GM12801 (cell line): ENCODE results near the gene PCYOX1L.
A peak's percentile ranks its signal among the peaks of the same experiment; 100 is the strongest.

ENCODE experiments used
- TF ChIP-seq, protein P1 (sequence below): IDR thresholded peaks from one replicate; pipeline ENCODE4 v1.5.1; 2011; ENCODE audit warnings: control low read depth; ENCODE audit not compliant: insufficient read length; ENCODE audit errors: extremely low read depth

The PCYOX1L gene

DNA sequence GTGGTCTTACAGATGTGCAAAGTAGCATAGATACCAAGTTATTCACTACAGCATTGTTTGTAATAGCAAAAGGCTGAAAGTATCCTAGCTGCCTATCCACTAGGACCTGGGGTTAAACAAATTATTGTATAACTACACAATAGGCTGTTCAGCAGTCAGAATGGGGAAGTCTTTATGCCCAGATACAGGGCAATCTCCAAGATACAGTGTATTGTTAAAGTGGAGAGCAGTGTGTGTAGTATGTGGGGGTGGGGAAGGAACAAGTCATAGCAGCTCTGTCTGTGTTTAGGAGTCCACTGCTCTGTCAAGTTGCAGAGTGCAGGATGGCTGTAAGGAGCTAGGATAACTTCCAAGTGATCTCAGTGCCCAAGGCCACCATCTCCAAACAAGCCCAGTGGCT is 5.5 kb downstream of the PCYOX1L start:
- TF ChIP-seq, protein P1, sequence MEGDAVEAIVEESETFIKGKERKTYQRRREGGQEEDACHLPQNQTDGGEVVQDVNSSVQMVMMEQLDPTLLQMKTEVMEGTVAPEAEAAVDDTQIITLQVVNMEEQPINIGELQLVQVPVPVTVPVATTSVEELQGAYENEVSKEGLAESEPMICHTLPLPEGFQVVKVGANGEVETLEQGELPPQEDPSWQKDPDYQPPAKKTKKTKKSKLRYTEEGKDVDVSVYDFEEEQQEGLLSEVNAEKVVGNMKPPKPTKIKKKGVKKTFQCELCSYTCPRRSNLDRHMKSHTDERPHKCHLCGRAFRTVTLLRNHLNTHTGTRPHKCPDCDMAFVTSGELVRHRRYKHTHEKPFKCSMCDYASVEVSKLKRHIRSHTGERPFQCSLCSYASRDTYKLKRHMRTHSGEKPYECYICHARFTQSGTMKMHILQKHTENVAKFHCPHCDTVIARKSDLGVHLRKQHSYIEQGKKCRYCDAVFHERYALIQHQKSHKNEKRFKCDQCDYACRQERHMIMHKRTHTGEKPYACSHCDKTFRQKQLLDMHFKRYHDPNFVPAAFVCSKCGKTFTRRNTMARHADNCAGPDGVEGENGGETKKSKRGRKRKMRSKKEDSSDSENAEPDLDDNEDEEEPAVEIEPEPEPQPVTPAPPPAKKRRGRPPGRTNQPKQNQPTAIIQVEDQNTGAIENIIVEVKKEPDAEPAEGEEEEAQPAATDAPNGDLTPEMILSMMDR: no peak

DNA sequence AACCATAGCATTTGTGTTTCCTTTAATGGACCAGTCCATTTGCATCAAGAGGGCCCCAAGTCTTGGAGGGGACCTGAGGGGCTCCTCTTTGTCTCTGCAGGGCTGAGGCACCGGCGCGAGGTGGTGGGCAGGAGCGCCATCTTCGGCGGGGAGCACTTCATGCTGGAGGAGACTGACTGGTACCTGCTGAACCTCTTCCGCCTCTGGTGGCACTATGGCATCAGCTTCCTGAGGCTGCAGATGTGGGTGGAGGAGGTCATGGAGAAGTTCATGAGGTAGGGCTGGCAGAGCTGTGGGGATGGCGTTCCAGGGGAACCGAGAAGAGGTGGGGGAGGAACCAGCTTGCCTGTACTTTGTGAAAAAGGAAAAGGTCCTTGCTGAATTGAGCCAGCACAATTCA is 6.1 kb downstream of the PCYOX1L start:
- TF ChIP-seq, protein P1: no peak

DNA sequence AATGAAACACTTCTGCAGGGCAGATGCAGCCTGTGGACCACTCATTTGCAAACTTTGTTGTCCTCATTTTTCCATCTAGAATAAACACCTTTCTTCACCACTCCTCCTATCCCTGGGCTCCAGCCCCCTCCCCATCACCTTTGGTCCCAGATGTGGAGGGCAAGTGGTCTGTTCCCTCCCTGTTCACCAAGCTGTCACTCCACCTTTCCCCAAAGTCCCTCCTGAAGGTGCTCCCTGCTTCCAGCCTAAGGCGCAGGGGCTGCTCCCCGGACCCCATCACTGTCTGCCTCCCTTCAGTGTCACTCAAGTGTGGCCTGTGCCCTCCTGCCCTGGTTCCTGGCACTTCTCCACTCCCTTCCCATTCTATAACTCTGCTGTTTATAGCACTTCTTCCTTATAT is 6.9 kb downstream of the PCYOX1L start:
- TF ChIP-seq, protein P1: no peak

DNA sequence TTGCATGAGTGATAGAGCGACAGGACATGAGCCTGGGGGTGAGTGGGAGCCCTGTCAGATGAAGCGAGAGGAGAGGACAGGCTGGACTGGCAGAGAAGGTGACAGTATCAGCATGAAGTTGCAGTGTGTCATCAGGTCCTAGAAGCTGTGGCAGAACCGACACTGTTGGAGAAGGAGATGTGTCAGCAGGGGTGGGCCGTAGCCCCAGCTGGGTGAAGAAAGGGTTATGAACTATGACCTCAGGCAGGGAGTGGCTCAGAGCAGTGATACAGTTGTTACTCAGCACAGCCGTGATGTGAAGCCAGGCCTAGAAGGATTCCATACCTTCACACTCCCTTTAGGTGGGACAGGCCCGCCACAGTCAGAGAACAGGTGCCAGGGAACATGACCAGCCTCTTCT is 7.6 kb downstream of the PCYOX1L start:
- TF ChIP-seq, protein P1: no peak

DNA sequence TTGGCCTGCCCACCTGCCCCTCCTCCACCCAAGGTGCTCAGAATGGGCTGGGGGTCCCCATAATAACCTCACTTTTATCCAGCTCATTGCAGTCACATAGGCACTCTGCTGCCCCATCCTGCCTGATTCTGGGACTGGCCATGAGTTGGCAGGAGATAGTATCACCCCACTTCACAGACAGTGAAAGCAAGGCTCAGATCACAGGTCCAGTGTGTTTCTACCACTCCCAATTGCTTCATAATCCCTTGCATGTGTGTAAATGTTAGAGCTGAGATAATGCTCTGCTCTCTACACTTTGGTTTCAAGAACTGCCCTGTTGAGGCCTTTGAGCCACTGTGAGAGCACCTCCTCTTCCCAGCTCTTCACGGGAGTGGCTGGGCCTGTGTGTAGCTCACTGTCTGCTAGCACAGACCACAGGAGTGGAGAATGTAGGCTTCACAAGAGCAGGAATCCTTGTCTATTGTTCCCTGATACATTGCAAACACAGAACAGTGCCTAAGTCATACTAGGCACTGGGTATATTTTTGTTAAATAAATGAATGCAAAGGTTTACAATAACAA is 8.4 kb downstream of the PCYOX1L start:
- TF ChIP-seq, protein P1: no peak

DNA sequence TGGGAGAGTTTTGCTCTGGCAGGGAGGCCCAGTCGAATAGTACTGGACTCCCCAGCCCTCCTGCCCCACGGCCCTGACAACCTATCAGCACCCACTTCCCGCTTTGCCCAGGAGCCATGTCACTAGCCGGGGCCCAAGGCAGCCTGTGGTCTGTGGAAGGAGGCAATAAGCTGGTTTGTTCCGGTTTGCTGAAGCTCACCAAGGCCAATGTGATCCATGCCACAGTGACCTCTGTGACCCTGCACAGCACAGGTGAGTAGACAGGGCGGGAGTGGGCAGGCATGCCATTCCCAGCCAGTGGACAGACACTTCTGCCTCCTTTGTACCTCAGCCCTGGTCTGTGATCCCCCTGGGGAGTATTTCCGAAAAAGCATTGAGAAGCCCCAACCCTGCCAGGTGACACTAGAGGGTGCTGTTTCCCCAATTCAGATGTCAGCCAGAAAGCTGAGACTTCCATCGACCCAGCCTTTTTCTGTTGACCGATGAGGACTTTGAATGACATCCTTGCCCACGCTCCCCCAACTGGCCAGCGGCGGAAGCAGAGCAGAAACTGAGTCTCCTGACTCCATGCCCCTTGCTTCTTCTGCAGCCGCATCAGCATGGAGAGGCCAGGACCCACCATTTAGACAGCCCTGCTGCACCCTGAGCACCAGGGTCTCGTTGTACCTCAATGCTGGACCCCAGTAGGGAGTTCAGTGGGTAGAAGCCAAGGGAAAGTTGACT is 9.6 kb downstream of the PCYOX1L start:
- TF ChIP-seq, protein P1: peak; percentile 10

DNA sequence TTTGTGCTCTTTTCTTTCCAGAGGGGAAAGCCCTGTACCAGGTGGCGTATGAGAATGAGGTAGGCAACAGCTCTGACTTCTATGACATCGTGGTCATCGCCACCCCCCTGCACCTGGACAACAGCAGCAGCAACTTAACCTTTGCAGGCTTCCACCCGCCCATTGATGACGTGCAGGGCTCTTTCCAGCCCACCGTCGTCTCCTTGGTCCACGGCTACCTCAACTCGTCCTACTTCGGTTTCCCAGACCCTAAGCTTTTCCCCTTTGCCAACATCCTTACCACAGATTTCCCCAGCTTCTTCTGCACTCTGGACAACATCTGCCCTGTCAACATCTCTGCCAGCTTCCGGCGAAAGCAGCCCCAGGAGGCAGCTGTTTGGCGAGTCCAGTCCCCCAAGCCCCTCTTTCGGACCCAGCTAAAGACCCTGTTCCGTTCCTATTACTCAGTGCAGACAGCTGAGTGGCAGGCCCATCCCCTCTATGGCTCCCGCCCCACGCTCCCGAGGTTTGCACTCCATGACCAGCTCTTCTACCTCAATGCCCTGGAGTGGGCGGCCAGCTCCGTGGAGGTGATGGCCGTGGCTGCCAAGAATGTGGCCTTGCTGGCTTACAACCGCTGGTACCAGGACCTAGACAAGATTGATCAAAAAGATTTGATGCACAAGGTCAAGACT is 10.3 kb downstream of the PCYOX1L start:
- TF ChIP-seq, protein P1: no peak
